Measurements from ENCODE around the gene SPANXA2.
"Not testable (repeated sequence)": the region's sequence is repeated elsewhere in the genome, so short reads cannot be mapped to it uniquely, and the experiment has no call there.

DNA sequence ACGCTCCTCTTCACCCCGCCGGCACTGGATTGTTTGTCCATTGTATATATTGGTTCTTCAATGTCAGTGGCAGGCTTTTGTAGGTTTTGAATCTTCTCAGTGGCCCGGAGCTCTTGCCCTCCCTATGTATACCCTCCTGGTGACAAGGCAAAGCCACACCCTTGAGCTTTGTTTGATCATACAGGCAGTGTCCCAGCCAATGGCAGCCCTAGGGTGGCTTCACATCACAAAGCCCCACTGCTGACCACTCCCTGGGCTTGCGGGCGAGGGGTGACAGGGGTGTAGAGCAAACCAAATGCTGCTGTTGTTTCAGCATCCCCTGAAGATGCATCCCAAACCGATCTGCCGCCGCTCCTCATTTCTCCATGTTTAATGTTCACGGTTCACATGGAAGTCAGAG is 4.9 kb upstream of the SPANXA2 start, which contains the start of gene SPANXA1:
- TF ChIP-seq, protein P1, sequence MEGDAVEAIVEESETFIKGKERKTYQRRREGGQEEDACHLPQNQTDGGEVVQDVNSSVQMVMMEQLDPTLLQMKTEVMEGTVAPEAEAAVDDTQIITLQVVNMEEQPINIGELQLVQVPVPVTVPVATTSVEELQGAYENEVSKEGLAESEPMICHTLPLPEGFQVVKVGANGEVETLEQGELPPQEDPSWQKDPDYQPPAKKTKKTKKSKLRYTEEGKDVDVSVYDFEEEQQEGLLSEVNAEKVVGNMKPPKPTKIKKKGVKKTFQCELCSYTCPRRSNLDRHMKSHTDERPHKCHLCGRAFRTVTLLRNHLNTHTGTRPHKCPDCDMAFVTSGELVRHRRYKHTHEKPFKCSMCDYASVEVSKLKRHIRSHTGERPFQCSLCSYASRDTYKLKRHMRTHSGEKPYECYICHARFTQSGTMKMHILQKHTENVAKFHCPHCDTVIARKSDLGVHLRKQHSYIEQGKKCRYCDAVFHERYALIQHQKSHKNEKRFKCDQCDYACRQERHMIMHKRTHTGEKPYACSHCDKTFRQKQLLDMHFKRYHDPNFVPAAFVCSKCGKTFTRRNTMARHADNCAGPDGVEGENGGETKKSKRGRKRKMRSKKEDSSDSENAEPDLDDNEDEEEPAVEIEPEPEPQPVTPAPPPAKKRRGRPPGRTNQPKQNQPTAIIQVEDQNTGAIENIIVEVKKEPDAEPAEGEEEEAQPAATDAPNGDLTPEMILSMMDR (IDR thresholded peaks at IDR 0.05): not testable (repeated sequence)
- not testable (repeated sequence) for TF ChIP-seq POLR2A (IDR thresholded peaks at IDR 0.05)
